COLO668 (cell line): ENCODE measurements around the gene TAF10.
A peak's percentile ranks its signal among the peaks of the same experiment; 100 is the strongest.

ENCODE experiments used
- DNase-seq: peaks from one replicate; lab custom pipeline; 2025; ENCODE audit not compliant: unreplicated experiment; lab: John Stamatoyannopoulos, UW

TAF10 gene

DNA sequence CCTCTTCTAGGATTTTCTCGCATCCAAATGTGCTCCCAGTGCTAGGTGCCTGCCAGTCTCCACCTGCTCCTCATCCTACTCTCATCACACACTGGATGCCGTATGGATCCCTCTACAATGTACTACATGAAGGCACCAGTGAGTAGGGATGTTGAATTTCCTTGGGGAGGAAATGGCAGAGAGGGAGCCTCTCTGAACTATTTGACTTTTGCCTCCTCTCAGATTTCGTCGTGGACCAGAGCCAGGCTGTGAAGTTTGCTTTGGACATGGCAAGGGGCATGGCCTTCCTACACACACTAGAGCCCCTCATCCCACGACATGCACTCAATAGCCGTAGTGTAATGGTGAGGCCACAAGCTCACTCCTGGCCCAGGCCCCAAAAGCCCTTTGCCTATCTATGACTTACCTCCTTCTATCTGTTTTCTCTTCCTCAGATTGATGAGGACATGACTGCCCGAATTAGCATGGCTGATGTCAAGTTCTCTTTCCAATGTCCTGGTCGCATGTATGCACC lies 2.5 kb downstream of the TAF10 start:
- DNase-seq: no peak

DNA sequence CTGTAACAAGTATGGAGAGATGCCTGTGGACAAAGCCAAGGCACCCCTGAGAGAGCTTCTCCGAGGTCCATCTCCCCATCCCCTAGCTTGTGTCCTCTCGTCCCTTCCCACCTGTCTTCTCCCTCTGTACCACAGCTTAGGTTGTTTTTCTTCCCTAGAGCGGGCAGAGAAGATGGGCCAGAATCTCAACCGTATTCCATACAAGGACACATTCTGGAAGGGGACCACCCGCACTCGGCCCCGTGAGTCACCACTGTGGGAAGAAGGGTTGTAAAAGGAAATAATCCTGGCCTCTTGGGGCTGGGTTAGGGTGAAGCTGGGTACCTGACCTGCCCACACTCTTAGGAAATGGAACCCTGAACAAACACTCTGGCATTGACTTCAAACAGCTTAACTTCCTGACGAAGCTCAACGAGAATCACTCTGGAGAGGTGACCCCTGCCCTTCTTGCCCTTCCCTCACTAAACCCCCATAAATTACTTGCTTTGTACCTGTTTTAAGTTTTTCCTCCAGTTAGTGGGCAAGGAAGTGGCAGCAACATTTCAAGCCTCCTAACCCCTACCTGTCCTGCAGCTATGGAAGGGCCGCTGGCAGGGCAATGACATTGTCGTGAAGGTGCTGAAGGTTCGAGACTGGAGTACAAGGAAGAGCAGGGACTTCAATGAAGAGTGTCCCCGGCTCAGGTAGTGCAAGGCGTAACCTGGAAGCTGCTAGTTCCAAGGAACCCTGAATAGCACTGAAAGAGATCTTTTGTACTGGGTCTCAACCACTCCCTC lies 3.1 kb downstream of the TAF10 start:
- no peak for DNase-seq

DNA sequence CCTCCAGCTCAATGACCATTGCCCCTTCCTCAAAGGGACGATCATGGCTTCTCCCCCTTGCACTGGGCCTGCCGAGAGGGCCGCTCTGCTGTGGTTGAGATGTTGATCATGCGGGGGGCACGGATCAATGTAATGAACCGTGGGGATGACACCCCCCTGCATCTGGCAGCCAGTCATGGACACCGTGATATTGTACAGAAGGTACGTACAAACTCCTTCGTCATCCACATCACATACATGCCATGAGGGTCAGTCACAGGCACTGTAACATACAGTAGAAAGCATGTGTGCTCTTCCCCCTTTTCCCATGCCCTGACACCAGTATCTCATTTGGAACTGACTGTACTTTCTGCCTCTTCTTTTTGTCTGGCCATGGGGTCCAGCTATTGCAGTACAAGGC lies 4.0 kb downstream of the TAF10 start:
- DNase-seq: no peak

DNA sequence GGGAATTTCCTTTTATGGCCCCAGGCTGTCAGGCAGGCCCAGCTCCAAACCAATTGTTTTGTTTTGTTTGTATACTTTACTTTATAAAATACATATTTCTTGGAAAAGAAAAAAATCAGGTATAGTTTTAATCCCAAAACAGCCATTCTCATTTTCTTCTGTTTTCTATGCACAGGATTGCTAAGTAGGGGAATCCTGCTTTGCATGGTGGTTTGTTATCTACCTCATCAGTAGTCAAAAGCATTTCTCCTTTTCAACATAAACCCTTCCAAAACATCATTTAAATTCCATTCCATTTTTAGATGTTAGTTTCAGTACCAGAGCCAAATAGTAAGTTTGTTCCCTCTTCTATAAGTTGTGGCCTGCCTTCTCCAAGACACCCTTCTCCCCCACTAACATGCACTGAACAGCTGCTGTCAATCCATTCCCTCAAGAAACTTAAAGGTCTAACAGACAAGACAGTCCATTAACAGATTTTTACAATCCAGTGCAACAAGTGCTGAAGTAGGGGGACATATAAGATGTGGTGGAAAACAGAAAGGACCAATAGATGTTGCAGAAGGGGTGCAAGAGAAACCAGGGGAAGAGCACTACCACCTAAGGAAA lies 4.7 kb downstream of the TAF10 start:
- no peak for DNase-seq

DNA sequence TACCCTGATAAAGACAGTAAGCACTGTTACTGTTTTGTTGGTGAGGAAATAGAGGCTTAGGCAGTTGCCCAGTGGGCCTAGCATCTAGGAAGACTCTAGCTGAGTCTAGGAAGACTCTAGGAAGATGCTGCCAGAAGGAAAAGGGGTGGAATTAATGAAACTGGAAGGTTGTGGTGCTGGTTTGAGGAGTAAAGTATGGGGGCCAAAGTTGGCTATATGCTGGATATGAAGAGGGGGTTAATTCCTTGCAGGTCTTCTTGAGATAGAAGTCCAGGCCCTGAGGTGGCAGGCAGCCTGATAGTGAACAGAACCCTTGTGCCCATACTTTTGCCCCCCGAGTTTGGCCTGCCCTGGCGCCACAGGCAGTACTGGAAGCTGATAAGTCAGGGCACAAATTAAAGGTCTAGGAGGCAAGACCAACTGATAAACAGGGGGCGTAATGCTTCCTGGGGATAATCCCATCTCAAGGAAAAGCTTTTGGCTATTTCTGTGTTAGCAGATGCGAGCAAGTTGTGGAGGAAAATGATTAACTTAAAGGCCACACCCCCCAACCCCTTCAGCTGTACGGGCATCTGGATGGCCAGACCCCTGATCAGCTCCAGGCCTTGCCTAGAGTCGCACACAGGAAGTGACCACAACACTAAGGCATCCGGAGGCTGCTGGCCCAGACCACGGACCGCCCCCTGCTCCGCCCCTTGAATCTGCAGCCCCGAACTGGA lies 5.4 kb downstream of the TAF10 start:
- DNase-seq: peak; percentile 82

DNA sequence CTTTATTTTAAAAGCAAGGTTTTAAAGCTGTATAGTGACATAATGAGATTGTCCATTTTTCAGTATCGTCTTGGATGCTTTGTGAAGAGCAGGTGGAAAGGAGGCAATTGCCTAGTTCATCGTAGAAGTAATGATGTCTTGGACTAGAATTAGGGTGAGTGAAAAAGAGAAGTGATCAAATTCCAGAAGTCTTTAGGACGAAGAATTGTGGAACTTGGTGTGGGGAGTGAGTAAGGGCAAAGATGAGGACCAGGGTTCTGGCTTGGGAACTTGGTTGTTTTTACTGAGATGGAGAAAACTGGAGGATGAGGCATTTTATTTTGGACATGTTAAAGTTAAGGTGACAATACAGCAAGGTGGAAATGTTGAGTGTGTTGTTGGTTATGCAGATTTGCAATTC lies 7.2 kb downstream of the TAF10 start:
- DNase-seq: no peak

DNA sequence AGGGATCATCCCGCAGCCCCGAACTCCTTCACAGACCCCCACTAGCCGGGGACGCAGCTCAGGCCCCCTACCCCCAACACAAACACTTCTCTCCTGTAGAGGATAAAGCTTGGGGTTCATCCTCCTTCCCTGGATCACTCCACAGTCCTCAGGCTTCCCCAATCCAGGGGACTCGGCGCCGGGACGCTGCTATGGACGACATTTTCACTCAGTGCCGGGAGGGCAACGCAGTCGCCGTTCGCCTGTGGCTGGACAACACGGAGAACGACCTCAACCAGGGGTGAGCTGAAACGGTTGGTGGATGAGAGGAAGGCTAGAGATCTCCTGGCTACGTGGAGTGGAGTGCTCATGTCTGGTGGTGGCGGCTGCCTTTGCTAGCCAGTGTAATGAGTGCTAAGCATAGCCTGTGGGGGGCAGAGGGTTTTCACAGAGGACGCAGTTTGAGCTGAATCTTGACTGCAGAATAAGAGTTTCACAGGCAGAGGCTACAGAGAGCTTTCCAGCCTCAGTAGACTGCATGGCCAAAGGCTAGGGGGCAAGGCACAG lies 7.9 kb downstream of the TAF10 start:
- peak; percentile 33 for DNase-seq

DNA sequence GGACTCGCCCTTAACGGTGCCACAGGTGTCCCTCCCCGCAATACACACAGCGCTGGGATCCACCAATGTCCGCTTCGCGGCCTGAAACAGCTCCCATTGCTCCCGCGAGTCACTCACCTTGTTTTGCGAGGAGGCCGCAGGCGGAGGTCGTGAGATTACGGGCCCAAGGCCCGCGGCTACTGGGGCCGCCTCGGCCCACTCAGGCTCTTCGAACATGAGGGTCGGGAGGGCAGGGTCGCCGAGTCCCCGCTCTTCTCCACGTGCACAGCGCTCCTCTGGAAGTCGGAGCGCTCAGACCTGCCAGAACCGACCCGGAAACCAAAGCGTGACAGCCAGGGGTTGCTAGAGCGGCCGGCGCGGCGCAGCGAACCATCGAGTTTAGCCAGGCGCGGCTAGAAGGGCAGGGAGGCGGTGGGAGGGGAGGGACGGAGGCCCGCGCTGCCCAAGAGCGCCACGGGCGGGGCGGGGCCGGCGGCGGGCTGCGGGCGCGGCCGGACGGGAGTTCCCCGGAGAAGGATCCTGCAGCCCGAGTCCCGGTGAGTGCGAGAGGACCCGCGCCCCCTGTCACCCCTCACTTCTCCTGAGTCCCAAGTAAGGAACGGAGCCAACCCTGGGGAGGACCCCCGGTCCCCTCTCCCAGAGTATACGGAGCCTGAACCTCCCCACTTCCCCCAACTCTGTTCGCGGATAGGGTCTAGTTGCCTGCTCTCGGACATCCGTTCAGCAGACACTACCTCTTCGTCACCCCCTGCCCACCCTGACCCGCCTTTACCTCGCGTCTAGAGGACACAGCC lies 8.5 kb downstream of the TAF10 start, which contains the start of the genes ILK and RRP8:
ILK (plus strand) TSS at position 488 of the 794 bp plus-strand sequence. CDS start 498 bp downstream, outside the sequence.
RRP8 (minus strand) TSS at position 330 of the 794 bp plus-strand sequence; CDS start at position 216, 114 bp downstream.
- DNase-seq: peak; percentile 93

DNA sequence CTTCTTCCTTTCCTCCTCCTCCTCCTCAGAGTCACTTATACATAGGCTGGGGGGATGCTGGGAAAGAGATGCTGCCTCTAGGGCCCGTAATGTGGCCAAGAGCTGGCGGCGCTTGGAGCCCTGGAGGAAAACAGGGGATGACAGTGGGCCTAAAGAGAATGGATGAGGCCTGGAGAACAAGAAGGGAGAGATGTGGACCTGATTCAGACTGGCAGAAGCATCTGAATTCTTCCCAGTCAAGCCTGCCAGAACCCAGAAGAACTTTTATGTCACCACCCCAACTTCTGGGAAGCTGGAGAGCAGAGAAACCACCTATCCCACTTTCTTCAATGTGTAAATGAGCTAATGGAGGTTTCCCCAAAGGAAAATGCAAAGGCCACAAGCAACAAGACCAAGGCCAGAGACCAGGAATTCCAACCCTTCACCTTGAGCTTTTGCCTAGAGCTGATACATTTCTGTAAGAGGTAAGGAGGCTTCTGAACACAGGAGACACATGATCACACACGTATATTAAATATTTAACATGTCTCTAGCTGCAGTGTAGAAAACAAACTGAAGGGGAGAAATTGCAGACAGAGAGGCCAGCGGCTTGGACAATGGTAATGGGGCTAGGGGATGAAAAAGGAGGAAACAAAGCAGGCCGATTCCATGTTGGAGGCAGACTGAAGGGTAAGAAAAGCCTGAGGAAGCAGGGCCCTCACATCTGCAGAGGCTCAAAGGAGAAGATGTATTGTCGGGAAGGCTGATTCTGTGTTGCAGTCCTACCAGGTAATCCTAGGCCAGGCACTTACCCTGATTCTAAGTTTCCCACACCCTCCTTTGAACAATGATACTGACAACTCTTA lies 9.7 kb downstream of the TAF10 start:
- no peak for DNase-seq

DNA sequence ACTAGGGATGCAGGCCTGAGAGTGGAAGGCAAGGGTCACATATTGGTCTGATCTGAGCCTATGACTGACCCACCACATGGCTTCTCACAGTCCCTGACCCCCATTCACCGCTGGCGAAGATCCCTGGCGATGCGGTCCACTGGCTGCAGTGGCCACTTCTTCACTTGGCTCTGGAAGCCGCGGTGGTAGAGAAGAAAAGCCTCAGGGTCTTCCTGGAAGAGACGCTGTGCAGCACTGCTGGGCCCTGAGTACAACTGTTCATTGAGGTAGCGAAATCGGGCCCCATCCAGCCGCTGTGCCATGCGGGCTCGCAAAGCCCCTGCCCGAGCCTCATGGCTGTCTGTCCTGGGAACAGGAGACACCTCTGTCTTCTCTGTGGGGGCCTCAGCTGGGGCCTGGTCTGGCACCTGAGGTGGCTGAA lies 11.0 kb downstream of the TAF10 start:
- DNase-seq: no peak

DNA sequence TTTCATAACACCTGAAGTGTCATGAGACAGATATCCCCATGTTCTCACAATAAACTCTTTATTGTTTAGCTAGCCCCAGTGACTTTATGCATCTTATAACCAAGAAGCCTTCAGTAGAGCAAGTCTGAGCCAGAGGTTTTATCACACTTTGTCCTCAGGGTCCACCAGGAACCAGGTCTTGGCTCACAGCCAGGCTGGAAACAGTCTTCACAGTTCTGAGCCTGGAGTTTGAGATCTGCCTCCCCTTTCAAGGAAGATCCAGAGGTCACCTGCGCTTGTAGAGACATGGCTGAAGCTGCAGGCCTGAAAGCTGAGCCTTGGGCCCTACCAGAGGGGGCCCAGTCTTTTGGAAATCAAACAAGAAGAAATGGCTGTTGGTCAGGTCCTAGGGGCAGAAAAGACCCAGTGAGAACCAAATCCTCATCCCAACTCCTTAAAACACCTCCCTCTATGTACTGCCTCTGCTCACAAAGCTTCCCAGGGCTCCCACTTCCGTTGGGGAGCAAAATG lies 12.1 kb downstream of the TAF10 start:
- DNase-seq: no peak

DNA sequence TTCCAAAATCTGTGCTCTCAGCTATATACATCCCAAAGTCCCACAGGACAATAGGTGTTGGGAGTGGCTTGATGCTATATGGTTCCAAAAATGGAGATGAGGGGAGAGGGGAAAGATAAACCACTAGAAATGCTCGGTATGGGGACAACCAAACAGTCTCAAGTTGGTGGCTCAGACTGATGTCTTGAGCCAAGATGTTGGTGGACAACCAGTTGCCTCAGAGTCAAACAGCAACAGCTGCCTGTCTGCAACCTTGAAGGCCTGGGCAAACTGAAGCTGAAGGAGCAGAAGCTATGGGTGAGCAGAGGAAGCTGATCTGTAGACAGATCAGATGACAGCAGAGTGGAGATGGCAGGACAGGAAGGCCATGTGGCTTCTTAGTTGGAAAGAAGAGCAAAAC lies 12.6 kb downstream of the TAF10 start:
- DNase-seq: no peak

DNA sequence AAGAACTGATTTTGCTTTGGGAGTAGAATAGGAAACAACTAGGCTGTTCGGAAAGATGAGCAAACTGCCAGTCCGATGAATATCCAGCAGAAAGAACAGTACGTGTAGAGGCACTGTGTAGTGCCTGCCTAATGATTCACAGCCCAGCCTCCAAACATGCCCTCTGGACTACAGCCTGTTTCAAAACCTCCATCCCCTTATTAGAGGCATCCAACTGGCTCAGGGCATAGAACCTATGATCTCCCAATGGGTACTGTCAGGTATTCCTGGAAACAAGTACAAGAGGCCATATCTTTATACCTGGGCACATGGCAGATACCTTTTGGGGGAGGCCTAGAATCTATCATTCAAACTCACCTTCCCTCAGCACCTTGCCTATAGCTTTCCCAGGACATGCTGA lies 13.5 kb downstream of the TAF10 start:
- no peak for DNase-seq

DNA sequence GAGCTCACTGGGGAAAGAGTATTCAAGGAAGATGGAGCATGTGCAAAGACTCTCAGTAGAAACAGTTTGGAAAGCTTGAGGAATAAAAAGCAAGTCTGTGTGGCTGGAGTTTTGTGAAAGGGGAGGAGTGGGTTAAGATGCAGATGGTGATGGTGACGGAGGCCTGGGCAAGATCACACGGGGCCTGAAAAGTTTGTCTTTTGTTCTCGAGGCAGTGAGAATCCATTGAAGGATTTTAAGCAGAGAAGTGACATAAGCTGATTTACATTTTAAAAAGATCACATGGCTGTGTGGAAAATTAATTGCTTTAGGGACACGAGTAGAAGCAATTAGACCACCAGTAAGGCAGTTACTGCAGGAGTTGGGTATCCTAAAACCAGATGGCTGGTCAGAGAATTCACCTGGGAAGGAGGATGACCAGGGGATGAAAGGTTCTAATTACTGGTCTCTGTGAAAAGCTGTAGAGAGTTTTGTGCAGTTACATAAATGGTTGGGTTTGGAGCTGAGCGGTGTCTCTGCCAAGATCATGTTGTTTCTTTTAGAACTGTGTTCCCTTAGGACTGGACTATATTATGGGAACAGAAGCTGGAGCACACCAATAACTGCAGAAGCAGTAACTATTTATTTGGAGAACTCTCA lies 15.7 kb downstream of the TAF10 start:
- no peak for DNase-seq

DNA sequence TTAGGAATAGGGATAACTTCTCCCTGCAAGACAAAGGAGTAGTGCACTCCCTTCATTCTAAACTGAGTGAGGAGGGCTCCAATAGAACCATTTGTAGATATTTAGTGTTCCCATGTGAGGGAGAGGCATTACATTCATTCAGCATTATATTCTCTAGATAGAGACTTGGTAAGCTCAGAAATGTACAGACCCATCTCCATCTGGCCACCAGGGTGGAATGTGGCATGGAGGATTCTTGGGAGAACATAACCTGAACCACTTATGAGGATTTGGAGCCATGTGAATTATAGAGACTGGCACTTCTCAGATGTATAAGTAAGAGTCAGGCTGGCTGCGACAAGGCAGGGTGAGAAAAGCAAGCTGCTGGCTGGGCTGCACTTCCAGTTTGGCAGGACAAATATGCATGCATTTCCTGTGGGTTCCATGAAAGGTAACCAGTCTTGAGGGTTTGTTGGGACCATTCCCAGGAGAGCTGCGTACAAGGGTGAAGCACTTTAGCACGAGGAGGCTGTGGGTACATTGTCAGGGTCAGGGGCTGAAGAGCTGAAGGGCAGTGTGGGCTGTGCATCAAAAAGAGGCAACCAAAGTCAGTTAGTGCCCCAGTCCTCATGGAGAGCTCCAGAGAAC lies 17.8 kb downstream of the TAF10 start:
- DNase-seq: no peak

DNA sequence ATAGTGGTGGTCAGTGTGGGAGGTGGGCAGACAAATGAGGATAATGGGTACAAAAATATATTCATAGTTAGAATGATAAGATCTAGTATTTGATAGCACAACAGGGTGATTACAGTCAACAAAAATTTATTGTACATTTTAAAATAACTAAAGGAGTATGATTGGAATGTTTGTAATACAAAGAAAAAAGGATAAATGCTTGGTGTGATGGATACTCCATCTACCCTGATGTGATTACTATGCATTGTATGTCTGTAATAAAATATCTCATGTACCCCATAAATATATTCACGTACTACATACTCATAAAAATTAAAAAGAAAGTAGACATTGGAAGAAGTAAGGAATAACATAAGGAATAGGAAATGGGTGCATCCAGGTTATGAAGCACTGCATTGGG lies 24.0 kb downstream of the TAF10 start:
- no peak for DNase-seq

DNA sequence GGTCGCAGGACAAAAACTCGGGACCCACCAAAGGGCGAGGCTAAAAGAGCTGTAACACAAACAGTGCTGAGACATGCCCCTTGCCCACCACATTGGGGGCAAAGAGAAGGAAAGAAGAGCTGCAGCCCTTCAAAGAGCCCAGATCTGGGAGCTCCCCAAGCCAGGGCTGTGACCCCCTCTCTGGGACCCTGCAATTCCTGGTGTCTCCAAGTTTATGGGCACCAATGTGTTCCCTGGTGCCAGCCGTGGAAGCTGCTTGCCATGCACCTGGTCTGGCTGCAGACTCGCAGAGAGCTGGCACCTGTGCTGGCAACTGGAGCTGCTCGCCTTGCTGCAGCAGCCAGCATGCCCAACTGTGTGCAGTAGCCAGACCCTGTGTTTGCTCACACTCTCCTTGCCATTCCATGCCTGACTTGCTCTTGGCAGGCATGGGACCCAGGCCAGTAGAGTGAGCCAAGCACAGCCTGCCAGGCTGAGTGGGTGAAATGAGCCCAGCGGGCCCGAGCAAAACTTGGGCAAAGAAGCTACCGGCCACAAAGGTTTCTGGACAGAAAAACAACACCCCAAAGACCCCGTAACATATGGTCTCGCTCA lies 24.6 kb downstream of the TAF10 start:
- DNase-seq: no peak
